GM21717 (cell line): ENCODE results near the gene IVL.

Experiments
- ATAC-seq: cut with Tn5 transposase; IDR thresholded peaks from one replicate; pipeline ENCODE4 v1.9.1; 2021; ENCODE audit warnings: mild to moderate bottlenecking, moderate library complexity; ENCODE audit not compliant: unreplicated experiment

IVL gene

GRCh38 chr1:152907686-152908601 lies at the start of gene IVL:
Gene IVL, plus strand, starts transcription at chr1:152908546. Its CDS starts 1,252 bp downstream, at chr1:152909798.
- no peak for ATAC-seq

GRCh38 chr1:152859696-152860095 lies 48.6 kb upstream of the IVL start, which contains the start of gene LCE7A:
Gene LCE7A, plus strand, starts transcription at chr1:152859996. Its CDS starts 702 bp downstream, at chr1:152860698.
- ATAC-seq, result no peak

- no peak for ATAC-seq
Measured at GRCh38 chr1:152860129-152860528, 48.2 kb upstream of the IVL start.

GRCh38 chr1:152861374-152861773 lies 47.0 kb upstream of the IVL start:
- ATAC-seq, result no peak

GRCh38 chr1:152864443-152864842 lies 43.9 kb upstream of the IVL start:
- no peak for ATAC-seq

GRCh38 chr1:152866321-152866720 lies 42.0 kb upstream of the IVL start:
- no peak for ATAC-seq

GRCh38 chr1:152869808-152870419 lies 38.4 kb upstream of the IVL start:
- ATAC-seq, result no peak

- no peak for ATAC-seq
Measured at GRCh38 chr1:152870831-152871730, 37.3 kb upstream of the IVL start.

- ATAC-seq, result no peak
Measured at GRCh38 chr1:152871731-152872126, 36.6 kb upstream of the IVL start.

- ATAC-seq, result no peak
Measured at GRCh38 chr1:152873495-152873894, 34.9 kb upstream of the IVL start.

- ATAC-seq, result no peak
Measured at GRCh38 chr1:152876827-152877226, 31.5 kb upstream of the IVL start.

- ATAC-seq, result no peak
Measured at GRCh38 chr1:152878042-152878441, 30.3 kb upstream of the IVL start, which contains the start of gene SMCP. Gene SMCP, plus strand, starts transcription at chr1:152878322. Its CDS starts 6,101 bp downstream, at chr1:152884423.

- ATAC-seq, result no peak
Measured at GRCh38 chr1:152879559-152880198, 28.7 kb upstream of the IVL start.

- ATAC-seq, result no peak
Measured at GRCh38 chr1:152880316-152880715, 28.0 kb upstream of the IVL start.

- ATAC-seq, result no peak
Measured at GRCh38 chr1:152880907-152881306, 27.4 kb upstream of the IVL start.

GRCh38 chr1:152884085-152884484 lies 24.3 kb upstream of the IVL start:
- no peak for ATAC-seq

GRCh38 chr1:152884506-152884905 lies 23.8 kb upstream of the IVL start:
- ATAC-seq, result no peak

- no peak for ATAC-seq
Measured at GRCh38 chr1:152884966-152885624, 23.3 kb upstream of the IVL start.

- ATAC-seq, result no peak
Measured at GRCh38 chr1:152886085-152886484, 22.3 kb upstream of the IVL start.
